ENCODE results near the gene SPOCK2.

Gene SPOCK2

GRCh38 chr10:72069751-72070526 is 18.4 kb downstream of the SPOCK2 start:
- DNase-seq: no peak

DNA sequence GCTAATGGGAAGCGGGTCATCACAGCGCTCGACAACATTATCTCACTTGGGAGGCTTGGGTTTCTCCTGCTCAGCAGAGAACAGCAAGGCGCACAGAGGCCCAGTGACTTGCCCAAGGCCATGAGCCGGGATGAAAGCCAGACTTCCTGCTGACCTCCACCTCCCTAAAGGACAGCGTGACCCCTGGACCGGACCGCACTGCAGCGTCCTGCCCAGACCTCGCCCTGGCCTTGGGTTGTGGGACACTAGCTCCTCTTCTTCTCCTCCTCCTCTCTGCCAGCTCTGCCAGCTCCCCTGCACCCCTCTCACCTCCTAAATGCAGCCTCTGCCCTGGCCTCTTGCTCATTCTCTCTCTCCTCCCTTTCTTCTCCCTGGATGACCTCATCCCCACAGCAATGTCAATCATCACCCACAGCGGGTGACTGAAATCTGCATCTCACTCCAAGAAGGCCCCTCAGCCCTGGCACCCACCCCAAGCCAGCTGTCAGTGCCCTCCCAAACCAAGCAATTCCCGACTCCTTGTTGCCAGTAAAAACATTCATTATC is 19.4 kb downstream of the SPOCK2 start:
- DNase-seq: no peak

DNA sequence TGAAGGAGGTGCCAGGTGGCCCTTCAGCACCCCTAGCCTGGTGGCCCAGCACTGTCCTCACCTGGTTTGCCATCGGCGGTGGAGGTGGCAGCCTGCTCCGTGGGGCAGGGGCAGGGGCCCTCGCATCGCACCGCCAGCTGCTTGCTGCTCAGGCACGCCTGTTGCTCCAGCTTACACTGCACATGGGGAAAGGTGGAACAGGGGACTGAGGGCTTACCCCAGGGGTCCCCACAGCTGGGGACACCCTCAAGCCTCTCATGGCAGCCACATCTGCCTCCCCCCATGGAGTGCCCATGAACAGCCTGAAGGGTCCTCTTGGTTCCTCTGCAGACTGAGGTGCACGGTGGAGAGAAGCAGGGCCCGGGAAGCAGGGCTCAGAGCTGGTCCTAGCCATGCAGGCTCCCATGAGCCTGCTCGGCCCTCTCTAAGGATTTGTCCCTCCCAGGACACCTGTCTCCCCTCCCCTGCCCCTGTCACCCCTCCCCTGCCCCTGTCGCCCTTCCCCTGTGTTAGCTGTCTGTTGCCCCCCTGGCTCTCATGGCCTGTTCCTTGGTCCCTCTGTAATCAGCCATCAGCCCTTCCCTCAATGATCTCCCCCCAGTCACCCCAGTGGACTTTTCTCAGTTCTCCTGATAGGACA is 20.1 kb downstream of the SPOCK2 start:
- no peak for DNase-seq

DNA sequence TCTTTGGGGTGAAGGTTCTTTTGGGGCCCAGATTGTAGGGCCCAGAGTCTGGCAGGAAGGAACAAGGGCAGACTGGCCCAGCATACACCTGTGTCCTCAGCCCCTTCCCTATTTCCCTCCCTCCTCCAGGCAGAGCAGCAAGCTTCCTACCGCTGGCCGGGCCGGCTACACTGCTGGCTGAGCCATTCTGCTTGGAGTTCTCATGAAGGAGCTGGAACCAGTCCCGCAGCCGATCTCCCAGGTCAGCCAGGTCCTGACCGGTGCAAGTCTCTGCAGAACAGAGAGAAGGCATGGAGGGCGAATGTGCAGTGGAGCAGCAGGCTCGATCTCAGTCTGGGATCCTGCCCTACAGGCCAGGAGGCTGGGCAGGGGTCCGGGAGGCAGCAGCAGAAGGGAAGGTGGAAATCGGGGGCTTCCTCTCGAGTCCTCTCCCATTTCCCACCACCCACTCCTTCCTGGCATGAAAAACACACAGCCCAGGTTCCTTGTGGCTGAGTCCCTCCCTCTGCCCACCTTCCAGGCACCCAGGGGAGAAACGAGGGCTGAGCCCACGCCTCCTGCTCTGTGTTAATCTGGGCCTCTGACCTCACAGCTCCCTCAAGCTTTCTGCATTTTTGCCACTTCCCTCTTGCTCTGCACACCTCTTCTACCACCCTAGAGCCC is 20.8 kb downstream of the SPOCK2 start:
- DNase-seq: no peak

GRCh38 chr10:72066318-72067284 is 21.8 kb downstream of the SPOCK2 start:
- DNase-seq: no peak

DNA sequence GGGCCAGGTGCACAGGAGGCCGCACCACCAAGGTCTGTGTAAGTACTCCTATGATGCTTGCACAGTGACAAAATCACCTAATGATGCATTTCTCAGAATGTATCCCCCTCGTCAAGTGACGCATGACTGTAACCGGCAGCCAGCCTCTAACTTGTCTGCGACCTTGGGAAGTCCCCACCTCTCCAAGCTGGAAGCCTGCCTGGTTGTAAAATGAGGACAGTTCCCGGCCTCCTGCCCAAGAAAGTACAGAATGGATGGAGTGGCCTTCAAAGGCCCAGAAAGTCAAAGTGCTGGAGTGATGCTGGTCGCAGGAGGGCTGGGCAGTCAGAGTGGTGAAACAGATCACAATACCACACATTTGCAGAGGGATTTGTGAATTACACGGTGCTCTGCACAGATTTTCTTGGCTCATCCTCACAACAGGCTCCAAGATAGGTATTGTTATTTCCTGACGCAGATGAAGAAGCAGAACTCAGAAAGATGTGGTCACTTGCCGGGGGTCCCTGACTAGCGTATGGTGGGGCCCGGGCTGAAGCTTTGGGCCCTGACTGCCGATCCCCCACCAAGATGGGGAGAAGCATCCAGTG is 22.8 kb downstream of the SPOCK2 start:
- no peak for DNase-seq

- DNase-seq: no peak
These were observed 24.5 kb downstream of the SPOCK2 start for GRCh38 chr10:72063703-72064391.

GRCh38 chr10:72062832-72063702 is 25.3 kb downstream of the SPOCK2 start:
- DNase-seq: no peak

DNA sequence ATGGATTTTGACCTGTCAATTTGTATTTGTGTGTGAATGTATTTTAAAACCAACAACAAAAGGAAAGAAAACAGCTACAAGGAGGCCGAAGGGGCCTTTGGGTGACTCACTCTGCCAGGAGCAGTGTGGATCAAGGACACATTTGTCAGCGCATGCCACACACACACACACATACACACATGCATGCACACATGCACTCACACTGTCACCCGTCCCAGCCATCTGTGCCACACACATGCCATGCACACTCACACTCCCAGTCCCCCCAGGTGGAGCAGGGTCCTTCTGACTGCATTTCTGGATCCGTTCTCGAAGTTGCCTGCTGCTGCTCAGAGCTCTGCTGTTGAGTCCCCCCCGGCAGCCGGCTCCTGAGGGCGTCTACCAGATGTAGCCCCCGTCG is 26.0 kb downstream of the SPOCK2 start:
- DNase-seq: no peak

- DNase-seq: no peak
These were observed 26.4 kb downstream of the SPOCK2 start for GRCh38 chr10:72061930-72062329.

DNA sequence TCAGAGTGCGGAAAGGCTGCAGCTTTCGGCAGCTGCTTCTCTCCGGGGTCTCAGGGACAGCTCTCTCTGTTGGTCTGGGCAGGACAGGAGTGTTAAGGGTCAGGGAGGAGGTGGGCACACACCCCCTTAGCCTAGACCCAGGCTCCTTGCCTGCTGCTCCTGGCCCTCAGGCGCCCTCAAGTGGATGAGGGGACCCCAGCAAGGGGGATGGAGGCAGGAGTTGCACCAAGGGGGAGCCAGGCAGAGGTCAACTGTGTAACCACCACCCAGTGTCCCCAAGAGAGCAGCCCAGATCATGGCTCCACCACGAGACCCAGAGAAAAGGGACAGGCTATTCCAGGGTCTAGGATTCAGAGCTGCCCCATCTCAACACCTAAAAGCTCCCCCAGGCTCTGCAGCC is 26.9 kb downstream of the SPOCK2 start:
- no peak for DNase-seq

GRCh38 chr10:72059843-72060822 is 28.2 kb downstream of the SPOCK2 start:
- no peak for DNase-seq

DNA sequence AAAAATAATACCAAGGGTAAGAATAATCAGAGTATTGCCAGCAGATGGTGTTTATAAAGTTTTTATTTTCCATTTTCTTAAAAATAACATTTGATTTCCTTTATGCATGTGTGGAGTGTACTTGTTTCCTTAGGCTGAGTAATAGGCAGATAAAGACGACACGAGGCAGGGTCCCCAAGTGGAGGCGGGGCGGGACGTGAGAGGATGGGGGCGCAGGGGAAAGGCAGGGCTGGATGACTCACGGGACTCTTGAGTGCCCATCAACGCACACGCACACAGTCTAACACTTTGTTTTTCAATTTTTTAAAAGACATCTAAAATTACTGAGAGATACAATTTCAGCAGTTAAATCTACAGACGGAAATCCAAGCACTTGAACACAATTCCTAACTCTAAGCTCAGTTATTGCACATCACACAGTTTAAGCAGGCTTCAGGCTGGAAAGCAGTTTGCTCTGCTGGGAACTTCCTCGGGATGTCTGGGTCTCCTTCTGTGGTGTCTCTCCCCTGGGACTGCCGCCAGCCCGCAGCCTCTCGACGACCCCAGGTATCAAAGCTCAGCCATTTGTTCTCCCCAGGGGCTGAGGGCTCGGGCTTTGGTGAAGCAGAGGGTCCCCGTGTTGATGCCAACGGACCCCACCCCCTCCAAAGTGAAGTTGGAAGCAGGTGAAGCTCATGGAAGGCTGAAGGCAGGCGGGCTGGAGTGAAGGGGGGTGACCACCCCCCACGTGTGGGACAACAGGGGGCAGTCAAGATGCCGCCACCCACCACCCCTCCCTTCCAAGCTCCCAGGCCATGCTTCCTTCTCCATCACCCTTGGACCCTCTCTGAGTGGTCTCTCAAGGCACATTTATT is 29.1 kb downstream of the SPOCK2 start:
- no peak for DNase-seq

DNA sequence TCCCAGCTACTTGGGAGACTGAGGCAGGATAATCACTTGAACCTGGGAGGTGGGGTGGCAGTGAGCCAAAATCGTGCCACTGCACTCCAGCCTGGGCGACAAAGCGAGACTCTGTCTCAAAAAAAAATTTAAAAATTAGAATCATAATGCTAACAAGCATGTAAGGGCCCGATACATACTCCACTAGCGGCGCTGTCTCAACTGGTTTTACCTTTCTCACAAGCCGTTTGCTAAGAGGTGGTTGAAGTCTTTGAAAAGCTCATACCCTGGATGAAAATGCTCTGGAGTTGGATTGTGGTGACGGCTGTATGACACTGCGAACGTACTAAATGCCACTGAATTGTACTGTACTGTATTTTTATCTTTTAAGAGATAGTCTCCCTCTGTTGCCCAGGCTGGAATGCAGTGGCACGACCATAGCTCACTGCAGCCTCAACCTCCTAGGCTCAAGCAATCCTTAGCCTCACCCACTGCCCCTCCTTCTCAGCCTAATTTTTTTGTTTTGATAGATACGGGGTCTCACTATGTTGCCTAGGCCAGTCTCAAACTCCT is 29.9 kb downstream of the SPOCK2 start:
- no peak for DNase-seq

DNA sequence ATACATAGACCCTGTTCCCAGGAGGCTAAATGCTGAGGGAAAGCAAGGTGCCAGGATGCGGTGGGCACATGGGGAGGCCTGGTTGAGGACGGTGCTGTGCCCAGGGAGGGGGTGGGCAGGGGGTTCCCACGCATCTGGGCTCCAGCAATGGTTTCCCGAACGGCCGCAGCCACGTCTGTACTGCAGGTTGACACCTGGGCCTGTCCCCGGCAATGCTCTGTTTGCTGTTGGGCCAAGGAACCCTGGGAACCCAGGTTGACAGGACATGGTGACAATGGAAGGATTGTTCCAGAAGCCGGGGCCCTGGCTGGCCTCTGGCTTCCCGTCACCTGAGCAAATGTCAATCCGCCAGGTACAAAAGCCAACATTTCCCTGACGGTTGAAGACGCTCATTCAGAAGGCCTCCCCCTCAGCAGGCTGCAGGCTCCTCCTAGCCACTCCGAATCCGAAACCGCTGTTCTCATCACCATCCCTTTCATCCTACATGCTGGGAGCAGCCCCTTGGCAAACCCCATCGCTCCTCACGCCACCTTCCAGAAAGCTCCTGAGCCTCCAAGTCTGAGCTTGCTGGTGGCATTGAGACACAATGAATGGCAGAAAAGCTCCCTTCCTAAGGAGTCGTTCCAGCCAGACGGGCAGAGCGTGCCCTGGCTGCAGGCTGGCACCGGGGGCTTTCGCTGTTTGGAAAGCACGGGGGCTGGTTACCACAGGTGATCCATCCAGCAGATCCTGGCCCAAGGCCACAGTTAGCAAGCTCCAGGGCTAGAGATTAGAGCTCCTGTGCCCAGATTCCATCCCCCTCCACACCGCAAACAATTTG is 31.2 kb downstream of the SPOCK2 start:
- DNase-seq: no peak

DNA sequence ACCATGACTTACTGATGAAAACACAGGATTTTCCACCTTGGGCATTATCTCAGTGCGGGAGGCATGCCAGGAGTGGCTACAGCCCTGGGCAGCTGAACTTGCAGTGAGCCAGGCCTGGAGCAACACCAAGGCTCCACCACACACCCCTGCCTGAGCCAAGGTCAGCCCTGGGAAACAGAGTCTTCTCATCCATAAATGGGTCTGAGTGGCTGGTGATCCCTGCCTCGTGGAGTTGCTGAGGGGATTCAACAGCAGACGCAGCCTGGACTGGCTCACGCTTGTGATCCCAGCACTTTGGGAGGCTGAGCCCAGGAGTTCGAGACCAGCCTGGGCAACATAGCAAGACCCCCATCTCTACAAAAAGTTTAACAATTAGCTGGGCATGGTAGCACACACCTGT is 32.2 kb downstream of the SPOCK2 start:
- DNase-seq: no peak

DNA sequence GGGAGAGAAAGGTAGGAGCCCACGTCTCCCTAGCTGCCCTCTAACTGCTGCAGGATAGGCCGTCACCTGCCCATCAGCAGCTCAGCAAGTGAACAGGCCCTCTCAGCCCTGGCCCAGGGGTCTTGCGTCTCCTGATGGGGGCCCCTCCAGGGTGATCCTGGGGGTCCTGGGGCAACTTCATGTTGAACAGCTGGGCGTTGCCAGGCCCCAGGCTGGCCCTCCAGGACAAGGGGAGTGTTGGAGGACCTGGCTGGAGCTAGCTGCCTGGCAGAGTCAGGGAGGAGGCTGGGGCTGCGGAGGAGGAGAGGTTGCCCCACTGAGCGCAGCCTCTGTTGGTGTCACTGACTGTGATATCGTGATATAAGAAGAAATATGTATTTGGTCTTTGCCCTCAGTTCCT is 34.7 kb downstream of the SPOCK2 start:
- DNase-seq: no peak

All from amniotic stem cell (primary cell).